ENCODE measurements around the gene FAM222B. TPM values are rescaled to one million over a fixed set of nuclear protein-coding genes. Genes with fewer than 3 reads are reported as not detected.
A peak's percentile ranks its signal among the peaks of the same experiment; 100 is the strongest.

The FAM222B gene
- total and polyA plus RNA-seq, 2 experiments from 2014 or later, result 63.7 to 78.5 TPM

GRCh38 chr17:28777178-28777577, 65.4 kb downstream of the FAM222B start:
- peaks cover 40% of the 10 kb centered on the region for H4K20me1 ChIP-seq (replicated peaks; ENCODE audit: insufficient read depth)

GRCh38 chr17:28774206-28774605, 68.4 kb downstream of the FAM222B start:
- Histone ChIP-seq H2AFZ (no peak overlapping the region), H3K27me3 (ENCODE audit: insufficient read depth) (no peaks in the 10 kb centered on the region), H3F3A (replicated peaks; ENCODE audit: low read depth) (peaks cover 23% of the 10 kb centered on the region; the same call in 1 of the 2 replicates), H3K27ac (ENCODE audit: low read depth) (peak overlapping the region; percentile 74), H3K4me2 (no peak overlapping the region), H3K4me3 (no peak overlapping the region), H4K20me1 (replicated peaks; ENCODE audit: insufficient read depth) (peaks cover 32% of the 10 kb centered on the region), H3K79me2 (replicated peaks; ENCODE audit: insufficient read depth) (peaks cover 97% of the 10 kb centered on the region), H3K4me1 (ENCODE audit: insufficient read depth) (peaks cover 7% of the 10 kb centered on the region; the same call in 1 of the 2 replicates), H3K9me2 (ENCODE audit: insufficient read depth) (no peaks in the 10 kb centered on the region), H3K36me3 (ENCODE audit: insufficient read depth) (0 out of 2 replicates have a peak, but pooled peaks cover 4% of the 10 kb centered on the region)
- Mint-ChIP-seq H3K4me3 (no peak overlapping the region), H3K36me3 (ENCODE audit: low read depth) (peaks cover 29% of the 10 kb centered on the region), H3K27me3 (ENCODE audit: insufficient read depth, low read depth, poor library complexity) (peaks cover 3% of the 10 kb centered on the region), H3K9me3 (no peaks in the 10 kb centered on the region), H3K4me1 (peaks cover 26% of the 10 kb centered on the region), H3K27ac (peak overlapping the region; percentile 72)
- DNase-seq (ENCODE audit: low spot score), result no peak
- ATAC-seq, result no peak
- TF ChIP-seq CTCF (conservative IDR thresholded peaks at IDR 0.05; ENCODE audit: low read depth in 2 of 2) (no peak), CREB1 (CRISPR knock-in tag; IDR thresholded peaks at IDR 0.05; ENCODE audit: low read depth) (no peak), ZNF462 (CRISPR knock-in tag; IDR thresholded peaks at IDR 0.05) (no peak), REST (IDR thresholded peaks at IDR 0.05; ENCODE audit: unreplicated experiment) (no peak), EZH2phosphoT487 (IDR thresholded peaks at IDR 0.05; ENCODE audit: unreplicated experiment) (no peak)

More at GRCh38 chr17:28777178-28777577, 65.4 kb downstream of the FAM222B start:
- TF ChIP-seq EZH2phosphoT487 (IDR thresholded peaks at IDR 0.05; ENCODE audit: unreplicated experiment) (no peak), ETS1 (IDR thresholded peaks at IDR 0.05) (no peak), JUNB (IDR thresholded peaks at IDR 0.05; ENCODE audit: unreplicated experiment) (no peak)
- Histone ChIP-seq H3K27ac (ENCODE audit: low read depth) (peak overlapping the region; percentile 75), H3K4me2 (no peak overlapping the region), H3K36me3 (ENCODE audit: insufficient read depth) (0 out of 2 replicates have a peak, but pooled peaks cover 4% of the 10 kb centered on the region), H3K27me3 (ENCODE audit: insufficient read depth) (no peaks in the 10 kb centered on the region), H3K4me1 (ENCODE audit: insufficient read depth) (peaks cover 11% of the 10 kb centered on the region; the same call in 1 of the 2 replicates), H3K4me3 (no peak overlapping the region), H2AFZ (no peak overlapping the region), H3F3A (replicated peaks; ENCODE audit: low read depth) (peaks cover 11% of the 10 kb centered on the region; the same call in 1 of the 2 replicates), H3K9me2 (ENCODE audit: insufficient read depth) (no peaks in the 10 kb centered on the region), H3K79me2 (replicated peaks; ENCODE audit: insufficient read depth) (peaks cover 97% of the 10 kb centered on the region)
- no peaks in the 10 kb centered on the region for H3K27me3 Mint-ChIP-seq (ENCODE audit: insufficient read depth, low read depth, poor library complexity)
- H3K4me3 Mint-ChIP-seq, result no peak overlapping the region
- peaks cover 28% of the 10 kb centered on the region for H3K36me3 Mint-ChIP-seq (ENCODE audit: low read depth)
- peaks cover 20% of the 10 kb centered on the region for H3K4me1 Mint-ChIP-seq
- no peaks in the 10 kb centered on the region for H3K9me3 Mint-ChIP-seq
- DNase-seq (ENCODE audit: low spot score) (no peak), ATAC-seq (no peak)
- peak overlapping the region; percentile 1; the same call in 1 of the 2 replicates for H3K27ac Mint-ChIP-seq
